ENCODE results near the gene FAM171A2. TPM values are rescaled to one million over a fixed set of nuclear protein-coding genes. Genes with fewer than 3 reads are reported as not detected.

Gene FAM171A2
- total and polyA plus RNA-seq, 2 donors (not counting 1 experiment from before 2014, with no cell fraction given) = 0.18 to 0.69 TPM

DNA sequence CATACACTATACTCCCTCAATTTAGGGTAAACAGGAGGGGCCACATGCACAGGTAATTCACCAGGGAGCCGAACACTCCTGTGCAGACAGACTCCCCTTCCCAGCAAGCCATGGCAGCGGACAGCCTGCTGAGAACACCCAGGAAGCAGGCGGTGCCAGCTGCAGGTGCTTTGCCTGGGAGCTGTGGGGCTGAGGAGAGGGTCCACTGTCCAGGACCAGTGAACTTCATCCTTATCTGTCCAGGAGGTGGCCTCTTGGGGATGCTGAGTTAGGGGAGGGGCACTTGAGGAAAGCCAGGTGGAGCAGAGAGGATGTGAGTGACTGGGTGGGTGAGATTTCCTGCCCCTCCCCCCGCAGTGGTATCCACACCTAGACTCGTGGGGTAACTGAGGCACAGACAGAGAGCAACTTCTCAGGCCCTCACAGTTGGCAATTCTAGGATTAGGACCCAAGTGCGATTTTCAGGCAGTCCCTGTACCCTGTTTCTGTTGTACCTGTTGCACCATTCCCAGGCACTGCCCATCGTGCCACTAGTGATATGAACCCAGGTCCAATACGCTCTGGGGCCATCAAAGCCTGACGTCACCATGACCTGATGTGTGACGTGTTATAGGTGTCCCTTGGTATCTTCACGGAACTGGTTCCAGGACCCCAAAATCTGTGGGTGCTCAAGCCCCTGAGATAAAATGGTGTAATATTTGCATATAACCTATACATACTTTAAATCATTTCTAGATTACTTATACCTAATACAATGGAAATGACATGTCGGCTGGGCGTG is 17.4 kb downstream of the FAM171A2 start:
- peak overlapping the region; percentile 61 to 94 (median 91) for H3K4me3 ChIP-seq (ENCODE audit: control extremely low read depth in 1 of 5, extremely low read depth in 1 of 5, insufficient read depth in 1 of 5, low read depth in 2 of 5, low read length in 4 of 5)
- peak overlapping the region; percentile 94 for H3K27ac Mint-ChIP-seq
- no peaks in the 10 kb centered on the region for H3K27me3 Mint-ChIP-seq
- peaks cover 40 to 57% of the 10 kb centered on the region in 2 donors for H3K4me1 ChIP-seq (ENCODE audit: control insufficient read depth in 2 of 2, insufficient read depth in 2 of 2, low read length in 2 of 2)
- no peaks in the 10 kb centered on the region for H3K9me3 Mint-ChIP-seq (ENCODE audit: insufficient read depth)
- ATAC-seq (ENCODE audit: low read depth) (no peak), DNase-seq (peak; percentile 29)
- H3K79me2 ChIP-seq (ENCODE audit: control insufficient read depth, insufficient read depth, low read length) = peaks cover 7% of the 10 kb centered on the region
- peak overlapping the region; percentile 64 for H2AFZ ChIP-seq (ENCODE audit: insufficient read depth, low read depth, low read length, poor library complexity, severe bottlenecking)
- peak overlapping the region; percentile 79 for H3K4me2 ChIP-seq (replicated peaks; ENCODE audit: low read depth, low read length, poor library complexity, severe bottlenecking)
- POLR2A ChIA-PET = interaction anchor here (0.7 to 1.6 kb wide), 13 partner anchors 8 to 223 kb away, joined by 3 to 11 read pairs (median 4); partner anchors contain the start of genes HDAC5, SLC25A39, TMUB2 and UBTF
- H3K27ac ChIP-seq (ENCODE audit: low read length in 2 of 2) = peak overlapping the region; percentile 85 to 89
- CTCF ChIA-PET = interaction anchor here (0.6 to 4.4 kb wide), 25 partner anchors 8 to 436 kb away, joined by 3 to 66 read pairs (median 7); partner anchors contain the start of genes FAM171A2, HDAC5, SLC25A39 and TMUB2
- no peaks in the 10 kb centered on the region for H3K27me3 ChIP-seq (replicated peaks in 1 of 4; ENCODE audit: control extremely low read depth in 1 of 4, control insufficient read depth in 3 of 4, insufficient read depth in 4 of 4, low read length in 3 of 4)
- 51% methylated on average over 6 of the region's 13 CpGs for WGBS (ENCODE audit: insufficient coverage)
- H3K9ac ChIP-seq (ENCODE audit: low read length) = peak overlapping the region; percentile 74
- H3K9me3 ChIP-seq (ENCODE audit: control extremely low read depth in 1 of 3, control insufficient read depth in 2 of 3, insufficient read depth in 1 of 3, low read length in 2 of 3) = peaks cover 0 to 3% (median 0%) of the 10 kb centered on the region in 3 donors
- peaks cover 21% of the 10 kb centered on the region for H4K20me1 ChIP-seq (ENCODE audit: control insufficient read depth, insufficient read depth, low read length, poor library complexity, severe bottlenecking)
- H3K36me3 ChIP-seq (replicated peaks in 1 of 2; ENCODE audit: control extremely low read depth in 1 of 2, control insufficient read depth in 1 of 2, extremely low read depth in 1 of 2, insufficient read depth in 2 of 2, low read length in 1 of 2) = peaks cover 0 to 21% of the 10 kb centered on the region in 2 experiments
- TF ChIP-seq, protein P1, sequence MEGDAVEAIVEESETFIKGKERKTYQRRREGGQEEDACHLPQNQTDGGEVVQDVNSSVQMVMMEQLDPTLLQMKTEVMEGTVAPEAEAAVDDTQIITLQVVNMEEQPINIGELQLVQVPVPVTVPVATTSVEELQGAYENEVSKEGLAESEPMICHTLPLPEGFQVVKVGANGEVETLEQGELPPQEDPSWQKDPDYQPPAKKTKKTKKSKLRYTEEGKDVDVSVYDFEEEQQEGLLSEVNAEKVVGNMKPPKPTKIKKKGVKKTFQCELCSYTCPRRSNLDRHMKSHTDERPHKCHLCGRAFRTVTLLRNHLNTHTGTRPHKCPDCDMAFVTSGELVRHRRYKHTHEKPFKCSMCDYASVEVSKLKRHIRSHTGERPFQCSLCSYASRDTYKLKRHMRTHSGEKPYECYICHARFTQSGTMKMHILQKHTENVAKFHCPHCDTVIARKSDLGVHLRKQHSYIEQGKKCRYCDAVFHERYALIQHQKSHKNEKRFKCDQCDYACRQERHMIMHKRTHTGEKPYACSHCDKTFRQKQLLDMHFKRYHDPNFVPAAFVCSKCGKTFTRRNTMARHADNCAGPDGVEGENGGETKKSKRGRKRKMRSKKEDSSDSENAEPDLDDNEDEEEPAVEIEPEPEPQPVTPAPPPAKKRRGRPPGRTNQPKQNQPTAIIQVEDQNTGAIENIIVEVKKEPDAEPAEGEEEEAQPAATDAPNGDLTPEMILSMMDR (IDR thresholded peaks at IDR 0.05) = peak; percentile 26
- TF ChIP-seq EZH2 (IDR thresholded peaks at IDR 0.05; ENCODE audit: borderline replicate concordance, insufficient read depth, low read depth, low read length, poor library complexity, severe bottlenecking) = no peak
- peak overlapping the region; percentile 96 for H3K4me3 Mint-ChIP-seq
- peaks cover 49% of the 10 kb centered on the region for H3K4me1 Mint-ChIP-seq
- intact Hi-C loops (cut with micrococcal nuclease) = no loop called here
